ENCODE measurements around the gene IGLL5. TPM values are rescaled to one million over a fixed set of nuclear protein-coding genes. Genes with fewer than 3 reads are reported as not detected.

Gene IGLL5
- total and polyA plus RNA-seq, 9 of the 15 experiments (the other 6 are each of a cell fraction or from before 2014, with no cell fraction given), result not detected

- TF ChIP-seq ARID3B (CRISPR knock-in tag; IDR thresholded peaks at IDR 0.05; ENCODE audit: borderline replicate concordance) (no peak), TEAD4 (IDR thresholded peaks at IDR 0.05; ENCODE audit: low read length) (no peak), TEAD4 (CRISPR knock-in tag; IDR thresholded peaks at IDR 0.05; ENCODE audit: borderline replicate concordance) (0 out of 2 replicates have a peak, but pooled peaks have one; percentile 0), CREB1 (IDR thresholded peaks at IDR 0.05) (no peak), CREB1 (CRISPR knock-in tag; IDR thresholded peaks at IDR 0.05) (no peak), ZNF263 (CRISPR knock-in tag; IDR thresholded peaks at IDR 0.05; ENCODE audit: borderline replicate concordance) (peak; percentile 31; the same call in 1 of the 2 replicates), ZNF449 (CRISPR knock-in tag; IDR thresholded peaks at IDR 0.05) (no peak), IRF2 (CRISPR knock-in tag; IDR thresholded peaks at IDR 0.05) (0 out of 2 replicates have a peak, but pooled peaks have one; percentile 7)
These were observed 9.5 kb downstream of the IGLL5 start (continued) for GRCh38 chr22:22897091-22897490.

GRCh38 chr22:22897947-22898346 is 10.3 kb downstream of the IGLL5 start:
- Histone ChIP-seq H3K4me3 (no peak overlapping the region), H3K4me2 (ENCODE audit: insufficient read depth, low read length) (no peak overlapping the region), H3K36me3 (ENCODE audit: control insufficient read depth, insufficient read depth, low read length) (no peaks in the 10 kb centered on the region), H3K9ac (ENCODE audit: insufficient read depth in 1 of 2, low read depth in 2 of 2, low read length in 2 of 2) (no peak overlapping the region), H3K4me1 (replicated peaks in 1 of 2; ENCODE audit: control insufficient read depth in 2 of 2, insufficient read depth in 2 of 2, low read length in 2 of 2) (no peaks in the 10 kb centered on the region), H3K27me3 (ENCODE audit: control insufficient read depth in 2 of 2, insufficient read depth in 2 of 2, low read length in 2 of 2) (peaks cover 17 to 55% of the 10 kb centered on the region in 2 experiments; a peak in 3 of 5 replicates), H3K27ac (ENCODE audit: extremely low read depth, low read depth, low read length) (no peak overlapping the region), H3K79me2 (ENCODE audit: control insufficient read depth, insufficient read depth, low read length) (no peaks in the 10 kb centered on the region), H4K20me1 (replicated peaks; ENCODE audit: control insufficient read depth, insufficient read depth, low read length) (peaks cover 58% of the 10 kb centered on the region), H3K9me3 (replicated peaks; ENCODE audit: control insufficient read depth, insufficient read depth, low read depth, low read length) (no peaks in the 10 kb centered on the region), H3K9me1 (ENCODE audit: control insufficient read depth, insufficient read depth, low read length) (no peaks in the 10 kb centered on the region), H2AFZ (ENCODE audit: low read depth, low read length) (no peak overlapping the region)
- no peak for ATAC-seq
- no peak for DNase-seq (ENCODE audit: extremely low read depth in 1 of 4, low spot score in 3 of 4)
- in situ Hi-C loops (cut with MboI), result no loop called here
- CTCF ChIA-PET (ENCODE audit: low intra/inter-chr PET ratio), result interaction anchor here (0.7 kb wide), 1 partner anchor 47 kb away, joined by 4 read pairs; no protein-coding TSS in a partner anchor
- intact Hi-C loops (cut with micrococcal nuclease), result no loop called here
- BruUV-seq (replicated peaks), result no TSS peak
- POLR2A ChIA-PET, result interaction anchor here (0.6 to 6.6 kb wide), 19 partner anchors 9 to 216 kb away, joined by 3 to 41 read pairs (median 4); partner anchors contain the start of gene IGLL5
- no peak for FAIRE-seq
- WGBS (ENCODE audit: insufficient coverage, low coverage, missing lambda C conversion rate), result 1% methylated on average over 5 of the region's 5 CpGs
- TF ChIP-seq PBX2 (CRISPR knock-in tag; IDR thresholded peaks at IDR 0.05; ENCODE audit: low read depth) (peak; percentile 42), PBX2 (tag; conservative IDR thresholded peaks at IDR 0.05; ENCODE audit: low read depth) (no peak), STAT6 (CRISPR knock-in tag; IDR thresholded peaks at IDR 0.05) (0 out of 2 replicates have a peak, but pooled peaks have one; percentile 56), SIN3A (IDR thresholded peaks at IDR 0.05; ENCODE audit: borderline replicate concordance in 2 of 2, control insufficient read depth in 1 of 2, low read depth in 2 of 2, low read length in 2 of 2) (0 out of 4 replicates have a peak, but pooled peaks of 1 of the 2 experiments have one; percentile 20)

Data from K562 (cell line).